Fibroblast of lung (primary cell): Measurements from ENCODE around the gene ADAMTS14.

Source experiments
- CTCF ChIP-seq, 2 donors: IDR thresholded peaks in 1 of 2; conservative IDR thresholded peaks in 1 of 2; 1 replicate in 1 of 2; 2 replicates in 1 of 2; pipeline ENCODE4 v1.5.1; 2011 to 2012; ENCODE audit warnings: low read length in 2 of 2, control low read depth in 1 of 2, inconsistent platforms in 1 of 2, low read depth in 1 of 2, mild to moderate bottlenecking in 1 of 2
- EZH2 ChIP-seq: IDR thresholded peaks from 2 replicates; pipeline ENCODE4 v1.5.1; 2012; ENCODE audit warnings: low read length, control low read depth, mild to moderate bottlenecking; ENCODE audit errors: missing control alignments

- TF ChIP-seq CTCF (conservative IDR thresholded peaks at IDR 0.05 in 1 of 2, IDR thresholded peaks at IDR 0.05 in 1 of 2; ENCODE audit: low read depth in 1 of 2, low read length in 2 of 2) (no peak), EZH2 (no peak)
Observed at GRCh38 chr10:70753026-70753663, 80.8 kb downstream of the ADAMTS14 start.
